NCI-H526 treated with DMSO at 0.1 percent for 48 hours (cell line): ENCODE data around the gene POFUT2.

Source experiments
- DNase-seq: peaks from one replicate; lab custom pipeline; 2025; lab: John Stamatoyannopoulos, UW

The POFUT2 gene, protein sequence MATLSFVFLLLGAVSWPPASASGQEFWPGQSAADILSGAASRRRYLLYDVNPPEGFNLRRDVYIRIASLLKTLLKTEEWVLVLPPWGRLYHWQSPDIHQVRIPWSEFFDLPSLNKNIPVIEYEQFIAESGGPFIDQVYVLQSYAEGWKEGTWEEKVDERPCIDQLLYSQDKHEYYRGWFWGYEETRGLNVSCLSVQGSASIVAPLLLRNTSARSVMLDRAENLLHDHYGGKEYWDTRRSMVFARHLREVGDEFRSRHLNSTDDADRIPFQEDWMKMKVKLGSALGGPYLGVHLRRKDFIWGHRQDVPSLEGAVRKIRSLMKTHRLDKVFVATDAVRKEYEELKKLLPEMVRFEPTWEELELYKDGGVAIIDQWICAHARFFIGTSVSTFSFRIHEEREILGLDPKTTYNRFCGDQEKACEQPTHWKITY

DNA sequence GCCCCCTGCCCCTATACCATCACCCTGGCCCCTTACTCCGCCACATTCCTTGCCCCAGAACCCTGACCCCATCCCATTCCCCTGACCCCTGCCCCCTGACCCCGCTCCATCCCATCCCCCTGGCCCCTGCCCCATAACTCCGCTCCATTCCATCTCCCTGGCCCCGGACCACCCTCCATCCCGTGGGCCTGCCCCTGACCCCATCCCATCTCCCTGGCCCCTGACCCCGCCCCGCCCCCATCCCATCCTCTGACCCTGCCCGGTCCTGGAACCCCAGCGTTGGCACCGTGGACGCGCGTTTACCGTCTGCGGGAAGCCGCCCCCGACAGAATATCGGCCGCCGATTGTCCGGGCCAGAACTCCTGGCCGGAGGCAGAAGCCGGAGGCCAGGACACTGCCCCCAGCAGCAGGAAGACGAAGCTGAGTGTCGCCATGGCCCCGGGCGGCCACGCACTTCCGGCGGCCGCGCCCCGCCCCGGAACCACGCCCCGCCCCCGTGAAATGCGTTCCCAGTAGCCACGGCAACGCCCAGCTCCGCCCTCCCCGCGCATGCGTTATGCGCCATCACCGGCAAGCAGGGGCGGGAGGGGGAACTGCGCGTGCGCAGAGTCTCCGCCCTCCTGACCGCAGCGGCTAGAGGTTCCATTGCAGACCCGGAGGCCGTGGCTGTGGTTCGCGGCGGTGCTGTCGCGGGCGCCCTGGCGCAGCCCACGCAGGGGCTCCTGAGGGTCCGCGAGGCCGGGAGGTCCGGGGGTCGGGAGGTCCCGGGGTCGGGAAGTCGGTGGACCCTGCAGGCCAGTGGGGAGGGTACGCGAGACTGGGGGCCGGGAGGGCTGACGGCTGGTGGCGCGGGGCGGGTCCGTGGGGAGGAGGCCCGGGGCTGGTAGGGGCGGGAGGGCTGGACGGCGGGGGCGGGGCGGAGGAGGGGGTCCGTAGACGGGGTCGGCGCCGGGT lies at the start of gene POFUT2:
Gene POFUT2, minus strand, starts transcription at position 458 of the 954 bp plus-strand sequence. Its CDS starts 24 bp downstream, at position 434.
- peak; percentile 77 for DNase-seq

DNA sequence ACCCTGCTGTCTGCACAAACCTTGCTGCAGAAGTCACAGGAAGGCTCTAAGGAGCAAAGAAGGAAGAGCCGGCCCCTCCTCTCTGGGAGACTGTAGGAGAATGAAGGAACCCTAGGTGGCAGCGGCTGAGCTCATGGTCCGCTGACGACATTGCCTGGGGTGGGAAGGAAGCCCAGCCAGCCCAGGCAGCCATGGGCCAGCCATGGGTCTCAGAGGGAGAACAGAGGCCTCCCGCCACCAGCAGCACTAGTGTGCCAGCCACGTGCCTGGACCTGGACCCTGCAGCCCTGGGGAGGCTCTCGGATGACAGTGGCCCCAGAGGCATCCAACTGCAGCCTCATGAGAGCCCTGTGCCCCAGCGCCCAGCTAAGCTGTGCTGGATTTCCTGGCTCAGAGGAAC lies 49.2 kb upstream of the POFUT2 start:
- no peak for DNase-seq

GRCh38 chr21:45336535-45336810 lies 48.8 kb upstream of the POFUT2 start:
- no peak for DNase-seq

DNA sequence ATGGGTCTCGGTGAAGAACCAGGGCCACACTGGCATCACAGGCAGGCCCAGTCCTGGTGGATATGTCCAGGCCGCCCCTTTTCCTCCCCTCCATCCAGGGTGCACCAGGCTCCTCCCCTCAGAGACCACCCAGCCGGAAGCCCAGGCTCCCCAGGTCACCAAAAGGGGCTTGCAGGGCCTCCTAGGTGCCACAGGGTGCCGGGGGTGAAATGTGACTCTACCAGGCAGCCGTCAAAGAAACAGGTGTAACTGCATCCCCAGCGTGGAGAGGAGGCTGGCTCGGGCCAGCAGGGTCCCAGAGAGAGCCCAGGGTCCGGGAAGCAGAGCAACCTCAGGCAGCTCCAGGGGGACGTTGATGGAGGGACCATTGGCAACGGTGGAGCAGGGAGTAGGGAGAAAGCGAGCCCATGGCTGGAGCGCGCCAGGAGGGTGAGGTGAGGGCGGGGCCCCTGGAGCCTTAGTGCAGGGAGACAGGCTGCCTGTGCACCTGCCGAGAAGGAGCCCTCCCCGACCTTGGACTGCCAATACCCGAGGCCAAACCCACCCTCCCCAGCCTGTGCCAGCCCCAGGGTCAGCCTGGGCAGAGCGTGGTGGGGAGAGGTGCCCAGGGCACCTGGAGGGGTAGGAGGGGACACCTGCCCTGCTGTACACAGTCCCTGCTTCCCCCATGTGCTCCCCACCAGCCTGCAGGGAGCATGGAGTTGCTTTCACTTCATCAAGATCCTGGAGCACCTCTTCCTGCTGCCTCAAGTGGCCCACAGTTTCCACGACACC lies 48.3 kb upstream of the POFUT2 start:
- no peak for DNase-seq

DNA sequence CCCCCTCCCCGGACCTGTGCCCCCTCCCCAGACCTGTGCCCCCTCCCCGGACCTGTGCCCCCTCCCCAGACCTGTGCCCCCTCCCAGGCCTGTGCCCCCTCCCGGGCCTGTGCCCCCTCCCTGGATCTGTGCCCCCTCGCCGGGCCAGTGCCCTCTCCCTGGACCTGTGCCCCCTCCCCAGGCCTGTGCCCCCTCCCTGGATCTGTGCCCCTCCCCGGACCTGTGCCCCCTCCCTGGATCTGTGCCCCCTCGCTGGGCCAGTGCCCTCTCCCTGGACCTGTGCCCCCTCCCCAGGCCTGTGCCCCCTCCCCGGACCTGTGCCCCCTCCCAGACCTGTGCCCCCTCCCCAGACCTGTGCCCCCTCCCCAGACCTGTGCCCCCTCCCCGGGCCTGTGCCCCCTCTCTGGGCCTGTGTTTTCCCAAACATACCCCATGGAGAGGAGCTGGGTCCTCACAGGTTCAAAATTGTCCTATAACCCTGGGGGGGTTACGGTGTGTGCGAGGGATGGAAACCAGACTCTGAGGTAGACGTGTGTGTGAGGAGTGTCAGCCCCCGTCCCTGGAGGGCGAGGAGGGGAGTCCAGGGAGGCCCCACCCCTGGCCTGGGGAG lies 47.6 kb upstream of the POFUT2 start:
- no peak for DNase-seq

GRCh38 chr21:45334591-45335081 lies 46.9 kb upstream of the POFUT2 start:
- DNase-seq, result no peak

GRCh38 chr21:45334134-45334533 lies 46.4 kb upstream of the POFUT2 start:
- no peak for DNase-seq

DNA sequence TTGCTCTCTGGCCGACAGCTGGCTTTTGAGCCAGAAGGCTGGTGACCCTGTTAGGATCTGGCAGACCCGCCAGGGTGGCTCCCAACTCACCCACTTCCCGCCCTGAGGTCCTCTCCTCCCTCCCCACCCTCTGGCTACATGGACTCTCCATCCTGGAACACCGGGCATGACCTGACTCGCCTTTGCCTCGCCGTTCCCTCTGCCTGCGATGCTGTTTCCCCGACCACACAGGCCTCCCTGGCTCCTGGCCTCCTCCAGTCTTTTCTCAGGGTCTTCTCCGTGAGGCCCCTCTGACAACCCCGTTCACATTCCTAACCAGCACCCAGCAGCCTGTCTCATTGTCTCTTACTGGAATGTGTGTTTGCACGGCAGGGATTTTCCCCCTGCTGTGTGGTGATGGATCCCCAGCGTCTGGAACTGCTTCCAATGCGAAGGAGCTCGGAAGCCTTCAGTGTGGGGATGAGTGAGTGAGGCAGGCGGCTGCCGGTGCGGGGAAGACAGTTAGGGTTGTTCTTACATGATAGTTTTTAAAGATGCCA lies 46.0 kb upstream of the POFUT2 start:
- DNase-seq, result no peak

DNA sequence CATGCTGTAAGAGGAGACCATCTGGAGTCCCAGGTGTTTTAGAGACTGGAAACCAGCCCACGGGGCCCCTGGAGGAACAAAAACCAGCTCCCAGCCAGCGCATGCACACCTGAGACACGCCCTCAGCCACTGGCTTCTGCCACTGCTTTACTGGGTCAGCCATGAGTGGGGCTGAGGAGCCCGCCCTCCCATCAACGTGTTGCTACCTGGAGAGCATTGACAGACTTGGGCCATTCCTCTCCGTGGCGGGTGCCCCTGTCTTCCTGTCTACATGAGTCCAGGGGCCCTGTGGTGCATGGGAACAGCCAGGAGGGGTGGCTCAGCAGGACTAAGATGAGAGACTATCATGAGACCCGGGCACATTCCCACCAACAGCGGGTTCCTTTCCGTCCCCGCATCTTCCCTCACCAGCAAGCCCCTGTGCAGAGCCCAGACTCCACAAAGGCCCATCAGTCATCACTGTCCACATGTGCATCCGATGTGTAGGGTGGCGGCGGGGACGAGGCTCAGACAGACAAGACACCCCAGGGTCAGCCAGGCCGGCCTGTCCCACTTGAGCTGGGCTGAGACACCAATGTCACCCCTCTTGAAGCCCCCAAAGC lies 45.4 kb upstream of the POFUT2 start:
- no peak for DNase-seq

DNA sequence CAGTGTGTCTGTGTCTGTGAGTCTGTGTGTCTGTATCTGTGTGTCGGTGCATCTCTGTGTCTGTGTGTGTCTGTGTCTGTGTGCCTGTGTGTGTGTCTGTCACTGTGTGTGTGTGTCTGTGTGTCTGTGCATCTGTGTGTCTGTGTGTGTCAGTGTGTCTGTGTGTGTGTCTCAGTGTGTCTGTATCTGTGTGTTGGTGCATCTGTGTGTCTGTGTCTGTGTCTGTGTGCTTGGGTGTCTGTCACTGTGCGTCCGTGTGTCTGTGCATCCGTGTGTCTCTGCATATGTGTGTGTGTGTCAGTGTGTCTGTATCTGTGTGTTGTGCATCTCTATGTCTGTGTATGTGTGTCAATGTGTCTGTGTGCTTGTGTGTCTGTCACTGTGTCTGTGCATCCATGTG lies 44.7 kb upstream of the POFUT2 start:
- DNase-seq, result no peak

- no peak for DNase-seq
These were observed 43.9 kb upstream of the POFUT2 start for GRCh38 chr21:45331531-45332147.

GRCh38 chr21:45330851-45331261 lies 43.2 kb upstream of the POFUT2 start:
- DNase-seq, result no peak

DNA sequence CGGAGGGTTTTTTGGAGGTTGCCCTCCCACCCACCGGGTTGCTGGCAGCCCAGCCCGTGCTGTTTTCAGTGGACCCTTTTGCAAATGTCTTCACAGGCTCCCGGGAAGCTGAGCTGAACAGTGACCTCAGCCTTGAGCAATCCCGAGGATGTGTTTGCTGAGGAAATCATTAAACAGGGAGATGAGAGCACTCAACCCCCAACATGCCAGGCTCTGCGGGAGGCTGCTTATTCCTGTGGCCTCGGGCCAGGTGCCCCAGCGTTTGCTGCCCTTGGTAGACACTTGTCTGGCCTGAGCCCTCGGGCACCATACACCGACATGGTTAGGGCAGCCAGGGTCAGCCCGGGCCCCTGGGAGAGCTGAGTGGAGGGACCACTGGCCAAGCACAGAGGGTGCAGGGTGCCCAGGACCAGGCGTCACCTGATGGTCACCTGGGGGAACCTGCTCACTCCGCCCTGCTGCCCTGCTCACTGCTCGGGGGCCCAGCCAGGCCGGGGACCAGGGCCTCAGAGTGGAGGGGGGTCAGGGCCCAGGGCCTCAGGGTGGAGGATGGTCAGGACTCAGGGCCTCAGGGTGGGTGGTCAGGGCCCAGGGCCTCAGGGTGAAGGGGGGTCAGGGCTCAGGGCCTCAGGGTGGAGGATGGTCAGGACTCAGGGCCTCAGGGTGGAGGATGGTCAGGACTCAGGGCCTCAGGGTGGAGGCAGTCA lies 42.5 kb upstream of the POFUT2 start:
- DNase-seq, result no peak

GRCh38 chr21:45329261-45330074 lies 41.8 kb upstream of the POFUT2 start:
- DNase-seq, result no peak

GRCh38 chr21:45328198-45329091 lies 40.8 kb upstream of the POFUT2 start:
- no peak for DNase-seq

GRCh38 chr21:45327441-45328197 lies 39.9 kb upstream of the POFUT2 start:
- no peak for DNase-seq

GRCh38 chr21:45326891-45327440 lies 39.3 kb upstream of the POFUT2 start:
- DNase-seq, result no peak
